Bone marrow (tissue), 2 donors: Measurements from ENCODE around the gene HNMT.

Experiments used
- DNase-seq, 2 donors: peaks; one replicate each; lab custom pipeline; 2025; lab: John Stamatoyannopoulos, UW

Gene HNMT

DNA sequence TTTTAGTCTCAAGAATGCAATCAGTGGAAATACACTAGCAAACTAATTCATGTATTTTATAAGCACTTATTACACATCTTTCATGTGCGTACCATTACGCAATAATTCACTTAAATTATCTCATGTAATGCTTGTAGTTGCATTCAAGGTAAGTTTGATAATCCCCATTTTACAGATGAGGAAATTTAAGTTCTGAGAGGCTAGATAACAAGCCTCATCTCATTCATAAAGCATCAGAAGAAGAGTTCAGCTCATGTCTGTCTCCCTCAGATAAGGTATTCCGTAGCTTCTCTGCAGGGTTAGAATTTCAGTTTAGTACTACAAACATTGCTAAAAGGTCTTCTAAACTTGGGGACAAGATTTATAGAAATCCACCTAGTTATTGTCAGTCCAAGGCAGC, 47.8 kb downstream of the HNMT start:
- DNase-seq, result no peak

DNA sequence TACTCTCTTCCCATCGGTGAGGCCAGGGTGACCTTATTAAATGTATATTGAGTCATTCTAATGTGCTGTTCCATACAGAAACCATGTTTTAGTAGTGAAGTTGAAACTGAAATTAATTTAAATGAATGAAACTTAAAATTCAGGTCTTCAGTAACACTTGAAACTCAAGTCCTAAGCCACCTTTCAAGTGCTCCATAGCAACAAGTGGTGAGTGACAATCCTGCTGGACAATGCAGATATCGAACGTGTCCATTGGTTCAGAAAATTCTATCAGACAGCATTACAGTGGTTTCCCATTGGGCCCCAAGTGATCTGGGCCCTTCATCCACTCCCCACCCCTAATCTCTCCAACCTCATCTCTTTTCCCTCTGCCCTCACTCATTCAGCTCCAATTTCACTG, 48.7 kb downstream of the HNMT start:
- DNase-seq, result no peak

DNA sequence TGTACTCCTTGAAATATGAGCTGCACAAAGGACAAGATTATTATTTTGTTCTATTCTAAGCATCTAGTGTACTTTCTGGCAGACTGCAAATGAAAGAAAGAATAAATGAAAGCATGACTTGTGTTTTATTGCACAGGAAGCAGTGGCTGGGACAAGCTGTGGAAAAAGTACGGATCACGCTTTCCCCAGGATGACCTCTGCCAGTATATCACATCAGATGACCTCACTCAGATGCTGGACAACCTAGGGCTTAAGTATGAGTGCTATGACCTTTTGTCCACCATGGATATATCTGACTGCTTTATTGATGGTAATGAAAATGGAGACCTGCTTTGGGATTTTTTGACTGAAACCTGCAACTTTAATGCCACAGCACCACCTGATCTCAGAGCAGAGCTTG, 49.4 kb downstream of the HNMT start:
- no peak for DNase-seq

DNA sequence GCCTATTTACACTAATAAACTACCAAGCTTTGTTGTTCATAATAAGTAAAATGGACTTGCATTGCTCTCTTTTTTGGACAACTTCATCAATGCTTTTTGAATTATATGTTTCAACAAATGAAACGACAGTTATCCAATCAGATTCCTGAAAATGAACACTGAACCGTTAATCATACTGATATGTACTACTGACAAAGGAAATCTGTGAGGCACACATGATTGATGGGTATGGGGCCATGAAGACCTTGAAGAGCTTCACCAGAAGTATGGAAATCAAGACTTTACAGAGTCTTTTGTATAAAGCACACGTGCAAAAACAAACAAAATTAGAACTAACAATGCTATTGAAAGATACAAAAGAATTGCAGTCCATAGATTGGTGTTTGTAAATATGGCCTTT, 51.2 kb downstream of the HNMT start:
- DNase-seq, result no peak

DNA sequence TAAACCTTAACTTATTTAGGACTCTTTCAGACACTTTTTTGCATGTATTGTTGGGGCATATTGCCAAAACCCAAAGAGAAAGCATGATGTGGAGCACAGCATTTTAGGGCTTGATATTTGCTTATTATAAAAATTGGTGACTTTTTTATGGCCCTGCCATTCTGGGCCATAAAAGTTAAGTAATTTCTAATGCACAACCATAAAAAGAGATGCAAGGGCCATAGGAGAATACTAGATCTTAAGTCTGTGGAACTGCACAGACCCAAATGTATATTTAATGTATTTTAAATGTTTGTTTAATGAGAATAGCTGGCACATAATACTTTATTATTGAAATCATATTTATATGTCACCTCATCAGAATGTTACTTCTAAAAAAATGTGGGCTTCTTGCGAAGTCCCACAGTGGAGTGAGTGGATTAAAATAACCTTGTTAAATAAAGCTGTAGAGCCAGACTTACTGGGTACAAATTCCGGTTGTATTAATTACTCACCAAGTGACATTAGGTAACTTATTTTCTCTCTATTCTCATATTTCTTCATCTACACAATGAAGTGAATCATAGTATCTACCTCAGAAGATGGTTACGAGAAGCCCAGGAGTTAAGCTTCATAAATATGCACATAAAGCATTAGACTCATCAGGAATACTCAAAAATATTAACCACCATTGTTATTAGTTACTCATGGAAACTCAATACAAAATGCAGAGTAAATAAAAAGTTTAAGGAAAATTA, 52.2 kb downstream of the HNMT start:
- DNase-seq, result no peak

DNA sequence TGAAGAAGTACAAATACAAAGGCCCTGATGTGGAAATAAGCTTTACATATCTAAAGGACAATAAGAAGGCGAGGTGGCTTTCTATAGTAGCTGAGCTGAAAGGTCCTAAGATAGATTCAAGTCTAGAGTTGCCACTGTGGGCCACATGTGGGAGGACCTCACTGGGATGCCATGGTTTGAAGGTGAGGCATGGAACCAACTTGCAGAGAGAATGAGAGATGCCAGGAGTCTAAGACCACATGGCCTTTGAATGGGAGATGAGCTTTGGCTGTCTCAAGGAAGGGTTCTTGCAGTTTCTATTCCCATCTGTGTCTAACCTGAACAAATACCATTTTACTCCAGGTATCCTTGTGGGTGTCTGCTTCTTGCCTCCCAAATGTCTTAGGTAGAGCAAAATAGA, 53.6 kb downstream of the HNMT start:
- DNase-seq, result no peak

DNA sequence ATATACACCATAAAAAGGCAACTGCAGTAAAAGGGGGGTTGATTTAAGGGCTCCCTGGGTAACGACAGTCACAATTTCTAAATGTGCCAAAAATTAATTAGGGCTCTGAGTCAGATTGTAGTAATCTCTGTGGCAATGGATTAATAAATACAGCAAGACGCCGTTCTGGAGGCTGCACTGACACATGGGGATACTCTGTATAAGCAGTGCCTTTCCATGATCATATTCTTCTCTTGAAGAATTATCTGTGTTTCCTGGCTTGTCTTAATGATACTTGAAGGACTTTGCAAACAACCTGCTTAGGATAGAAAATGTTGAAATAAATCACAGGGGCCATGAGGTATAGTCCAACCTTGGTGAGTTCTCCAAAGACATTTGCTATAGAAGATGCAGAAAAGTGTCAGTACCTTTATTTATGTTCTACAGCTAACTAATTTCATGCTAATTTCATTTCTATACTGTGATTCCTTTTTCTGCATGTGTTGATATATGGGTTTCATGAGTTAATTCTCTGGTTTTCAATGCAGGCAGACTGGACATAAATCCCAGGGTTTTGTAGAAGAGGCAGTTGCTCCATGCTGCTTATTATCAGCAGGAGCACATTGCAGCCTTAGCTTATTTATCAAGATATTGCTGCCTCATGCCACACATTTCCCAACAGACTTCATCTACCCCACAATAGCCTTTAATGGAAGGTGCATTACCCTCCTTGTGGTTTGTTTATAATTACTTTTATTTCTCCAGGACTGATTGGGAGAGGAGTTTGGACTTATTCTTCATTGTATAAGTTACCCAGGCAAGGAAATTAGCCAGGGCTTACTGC, 54.8 kb downstream of the HNMT start:
- no peak for DNase-seq

DNA sequence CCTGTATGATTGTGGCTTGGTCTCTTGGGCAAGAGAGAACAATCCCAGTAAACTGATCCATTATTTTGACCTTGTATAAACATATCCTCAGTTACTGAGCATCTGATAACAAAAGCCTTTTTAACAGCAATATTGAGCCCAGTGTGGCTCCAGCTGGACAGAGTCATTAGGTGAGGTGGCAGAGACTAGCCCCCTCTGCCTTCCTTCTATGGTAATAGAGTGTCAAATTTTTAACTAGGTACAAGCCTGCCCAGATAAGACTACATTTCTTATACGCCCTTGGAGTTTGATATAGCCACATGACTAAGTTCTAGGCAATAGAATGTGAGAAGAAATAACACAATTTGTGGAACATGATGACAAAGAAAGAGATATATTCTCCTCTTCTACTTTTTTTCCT, 56.2 kb downstream of the HNMT start:
- no peak for DNase-seq

DNA sequence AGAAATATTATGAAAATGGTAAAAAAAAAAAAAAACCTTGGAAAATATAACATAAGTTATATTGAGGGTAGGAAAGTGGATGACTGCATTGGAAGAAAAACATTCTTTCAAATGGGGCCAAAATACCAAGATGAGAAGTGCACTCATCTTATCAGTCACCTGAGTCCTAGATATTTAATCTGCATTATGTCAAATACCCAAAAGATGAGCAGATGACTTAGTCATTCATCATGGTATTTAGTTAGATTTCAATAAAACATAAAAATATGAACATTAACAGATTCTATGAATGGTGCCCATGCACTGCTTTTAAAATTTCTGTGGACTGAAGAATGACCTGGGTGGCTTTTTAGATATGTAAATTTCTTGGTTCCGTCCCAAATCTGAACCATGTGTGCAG, 56.9 kb downstream of the HNMT start:
- no peak for DNase-seq

DNA sequence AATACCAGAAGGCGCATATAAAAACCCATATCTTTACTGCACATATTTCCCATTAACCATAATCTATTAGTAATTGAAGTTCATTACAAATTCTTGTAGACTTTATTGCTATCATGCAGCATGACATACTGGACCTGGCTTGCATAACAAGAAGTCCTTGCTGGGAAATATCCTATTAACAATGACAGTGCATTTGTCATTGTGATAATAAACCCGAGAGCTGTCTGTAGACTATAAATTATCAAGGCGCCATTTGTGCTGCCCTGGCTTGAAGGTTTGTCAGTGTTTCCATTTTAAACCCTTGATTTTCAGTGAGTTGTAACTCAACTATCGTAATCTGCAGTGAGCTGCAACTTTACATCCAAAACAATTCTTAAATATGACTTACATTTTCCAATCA, 59.0 kb downstream of the HNMT start:
- DNase-seq, result no peak

DNA sequence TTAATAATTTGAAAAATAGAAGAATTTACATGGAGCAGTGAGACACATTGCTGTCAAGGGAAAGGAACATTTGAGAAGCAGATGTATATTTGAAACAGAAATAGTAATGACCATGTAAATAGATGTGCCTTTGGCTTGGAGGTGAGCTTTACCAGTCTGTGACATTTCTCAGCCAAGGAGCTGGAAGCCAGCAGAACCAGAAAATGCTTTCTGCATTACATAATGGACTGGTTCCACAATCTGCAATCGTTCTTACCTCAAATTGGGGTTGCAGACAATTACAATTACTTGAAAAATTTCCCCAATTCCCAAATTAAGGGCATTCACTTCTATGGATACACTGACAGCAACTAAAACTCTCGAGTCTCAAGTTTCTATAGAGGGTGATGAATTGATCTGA, 59.7 kb downstream of the HNMT start:
- DNase-seq, result no peak

DNA sequence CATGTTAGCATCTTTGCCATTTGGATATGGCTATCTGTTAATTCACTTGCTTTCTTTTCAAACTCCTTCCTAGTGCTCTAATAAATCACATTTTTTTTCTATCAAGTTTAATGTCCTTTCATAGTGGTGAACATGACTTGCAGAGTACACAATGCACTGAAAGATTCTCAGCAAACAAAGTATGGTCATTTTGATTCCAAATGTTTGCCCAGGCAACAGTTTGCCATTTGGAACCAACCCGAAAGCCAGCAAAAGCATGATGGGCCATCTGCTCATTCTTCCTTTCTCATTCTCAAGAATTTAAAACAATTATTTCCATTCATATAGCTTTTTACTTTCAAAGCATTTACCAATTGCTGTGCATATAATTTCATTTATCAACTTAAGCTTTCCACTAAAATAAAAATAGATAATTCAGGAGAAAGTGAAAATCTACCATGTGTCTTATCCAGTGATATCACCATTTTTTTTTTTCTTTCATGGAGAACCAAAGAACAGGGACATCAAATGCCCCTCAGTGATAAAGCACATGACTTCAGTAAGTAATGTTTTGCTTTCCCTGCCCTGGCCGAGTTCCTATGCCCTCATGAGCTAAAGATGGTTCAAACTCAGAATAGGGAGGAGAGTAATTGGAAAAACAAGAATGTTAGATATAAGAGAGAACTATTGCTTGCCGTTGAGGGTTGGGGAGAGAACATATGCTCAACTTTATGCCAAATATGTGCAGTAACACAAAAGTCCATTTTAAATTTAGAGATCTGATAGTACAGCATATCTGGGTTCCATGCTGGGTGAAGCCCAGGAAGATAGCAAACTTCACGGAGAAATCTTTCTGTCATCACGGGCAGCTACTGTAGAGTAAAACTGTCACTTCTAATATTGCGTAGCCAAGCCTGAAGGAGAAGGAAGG, 62.1 kb downstream of the HNMT start:
- no peak for DNase-seq

DNA sequence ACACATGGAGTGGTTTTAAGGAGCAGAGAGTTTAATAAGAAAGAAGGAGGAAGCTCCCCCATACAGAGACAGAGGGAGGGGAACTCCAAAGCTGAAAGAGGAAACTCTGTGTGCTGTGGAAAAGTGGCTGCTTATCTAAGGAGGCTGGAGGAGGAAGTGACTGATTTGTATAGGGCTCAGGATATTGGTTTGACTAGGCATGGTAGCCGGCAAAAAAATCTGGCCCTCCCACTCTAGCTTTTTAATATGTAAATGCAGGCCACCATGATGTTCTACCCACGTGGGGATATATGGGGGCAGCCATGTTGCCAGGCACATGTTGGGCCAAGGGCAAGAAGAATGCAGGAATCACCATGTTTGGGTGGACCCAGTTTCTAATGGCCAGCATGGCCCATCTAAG, 64.3 kb downstream of the HNMT start:
- peak; percentile 2 to 3 for DNase-seq

DNA sequence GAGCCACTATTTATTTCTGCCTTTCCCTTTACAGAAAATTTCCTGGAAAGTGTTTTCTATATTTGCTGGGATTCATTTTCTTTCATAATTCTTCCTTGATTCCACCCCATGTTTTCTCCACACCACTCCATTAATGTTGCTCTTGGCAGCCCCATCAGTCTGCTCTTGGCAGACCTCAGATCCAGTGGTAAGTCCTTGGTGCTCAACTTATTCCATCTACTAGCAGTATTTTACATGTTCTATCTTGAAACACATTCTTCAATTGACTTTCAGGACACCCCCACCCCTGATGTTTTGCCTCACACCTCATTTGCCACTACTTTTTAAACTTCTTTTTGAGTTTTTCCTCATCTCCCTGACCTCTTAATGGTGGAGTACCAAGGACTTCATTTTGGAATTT, 65.0 kb downstream of the HNMT start:
- no peak for DNase-seq

DNA sequence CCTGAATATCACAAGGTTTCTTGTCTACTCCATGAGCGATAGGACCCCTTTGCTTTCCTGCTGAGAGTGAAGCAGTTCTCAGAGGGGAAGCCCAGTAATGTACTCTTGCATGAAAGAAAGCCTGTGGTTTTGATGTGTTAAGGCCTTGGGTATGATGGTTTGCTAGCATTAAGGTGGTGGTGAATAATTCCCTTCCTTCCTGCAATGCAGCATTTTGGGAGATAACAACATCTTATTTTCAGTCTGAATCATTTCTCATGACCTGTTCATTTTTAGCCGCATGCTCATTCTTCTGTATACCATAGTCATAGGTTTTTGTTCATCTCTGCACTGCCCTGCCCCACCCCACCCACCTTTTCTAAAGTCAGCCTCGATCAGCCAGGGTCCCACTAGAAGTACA, 66.2 kb downstream of the HNMT start:
- no peak for DNase-seq

DNA sequence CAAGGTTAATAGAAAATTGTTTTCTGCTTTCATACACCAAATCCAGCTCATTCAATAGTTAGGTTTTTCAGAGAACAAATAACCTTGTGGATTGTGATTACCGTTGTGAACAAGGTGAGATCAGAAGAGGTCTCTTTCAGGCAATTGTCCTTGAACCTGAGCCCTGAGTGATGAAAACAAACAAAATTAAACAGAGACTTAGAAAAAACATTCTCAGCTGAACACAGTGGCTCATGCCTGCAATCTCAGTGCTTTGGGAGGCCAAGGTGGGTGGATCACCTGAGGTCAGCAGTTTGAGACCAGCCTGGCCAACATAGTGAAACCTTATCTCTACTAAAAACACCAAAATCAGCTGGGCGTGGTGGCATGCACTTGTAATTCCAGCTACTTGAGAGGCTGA, 68.1 kb downstream of the HNMT start:
- DNase-seq, result no peak

DNA sequence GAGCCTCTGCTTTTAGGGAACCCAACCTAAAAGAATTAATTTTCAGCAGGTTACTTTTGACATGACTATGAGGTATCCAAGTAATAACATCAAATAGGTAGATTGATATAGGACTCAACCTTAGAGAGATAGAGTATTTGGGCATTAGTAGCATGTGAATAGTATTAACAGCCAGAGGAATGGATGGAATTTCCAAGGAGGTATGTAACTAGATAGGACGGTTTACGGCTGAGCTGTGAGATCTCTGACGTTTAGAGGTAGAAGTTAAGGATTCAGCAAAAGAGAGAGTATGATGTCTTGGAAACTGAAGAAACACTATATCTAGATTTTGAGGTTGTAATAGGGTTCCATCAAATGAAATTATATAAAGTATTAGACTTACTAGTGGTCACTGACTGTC, 70.3 kb downstream of the HNMT start:
- DNase-seq, result no peak

DNA sequence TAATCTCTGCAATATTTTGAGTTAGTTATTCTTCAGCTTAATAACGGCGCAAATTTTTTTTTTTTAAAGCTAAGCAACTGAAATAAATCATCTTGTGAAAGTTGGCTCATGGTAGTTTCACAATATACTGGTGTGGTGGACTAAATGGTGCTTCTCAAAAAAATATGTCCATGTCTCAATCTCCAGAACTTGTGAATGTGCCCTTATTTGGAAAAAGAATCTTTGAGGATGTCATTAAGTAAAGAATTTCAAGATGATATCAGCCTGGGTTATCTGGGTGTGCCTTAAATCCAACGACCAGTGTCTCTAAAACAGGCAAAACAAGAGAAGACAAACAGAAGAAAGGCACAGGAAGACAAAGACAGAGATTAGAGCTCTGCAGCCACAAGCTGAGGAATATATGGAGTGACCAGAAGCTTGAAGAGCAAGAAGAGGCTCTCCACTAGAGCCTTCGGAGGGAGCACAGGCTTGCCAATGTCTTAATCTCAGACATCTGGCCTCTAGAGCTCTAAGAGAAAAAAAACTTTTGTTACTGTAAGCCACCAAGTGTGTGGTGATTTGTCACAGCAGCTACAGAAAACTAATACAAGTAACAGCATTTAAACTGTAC, 71.4 kb downstream of the HNMT start:
- DNase-seq, result no peak

DNA sequence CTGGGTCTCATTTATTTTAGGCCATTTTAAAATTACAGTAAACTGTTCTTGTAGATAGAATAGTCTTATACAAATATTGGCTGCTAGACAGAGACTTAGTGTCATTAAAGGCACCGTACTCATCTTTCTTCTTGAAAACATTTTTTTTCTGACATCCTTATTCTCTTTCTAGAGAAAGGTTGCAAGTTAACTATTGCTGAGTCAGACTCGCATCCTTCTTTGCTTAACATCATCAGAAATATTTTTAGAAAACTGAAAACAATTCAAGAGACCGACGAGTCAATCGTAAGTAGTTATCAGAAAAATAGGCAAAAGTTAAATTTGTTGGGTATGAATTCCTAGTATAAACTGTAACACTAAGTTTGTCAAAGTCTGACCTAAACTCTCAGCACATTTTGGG, 72.2 kb downstream of the HNMT start:
- no peak for DNase-seq

DNA sequence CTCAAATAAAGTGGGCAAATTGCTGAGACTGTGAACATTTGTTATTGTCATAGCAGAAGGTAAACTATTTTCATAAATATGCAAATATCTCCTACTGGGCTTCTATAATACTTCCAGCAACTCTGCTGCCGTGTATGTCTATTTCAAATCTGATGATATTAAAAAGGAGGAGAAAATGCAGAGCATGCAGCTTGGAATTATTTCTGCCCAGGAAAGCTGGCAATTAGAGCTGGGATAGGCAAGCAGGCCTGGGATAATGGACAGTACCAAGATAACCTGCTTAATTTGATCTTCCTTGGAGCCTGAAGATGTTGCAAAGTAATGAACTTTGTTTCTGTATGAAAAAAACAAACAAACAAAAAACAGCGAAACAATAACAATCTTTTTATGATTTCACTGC, 72.8 kb downstream of the HNMT start:
- no peak for DNase-seq

DNA sequence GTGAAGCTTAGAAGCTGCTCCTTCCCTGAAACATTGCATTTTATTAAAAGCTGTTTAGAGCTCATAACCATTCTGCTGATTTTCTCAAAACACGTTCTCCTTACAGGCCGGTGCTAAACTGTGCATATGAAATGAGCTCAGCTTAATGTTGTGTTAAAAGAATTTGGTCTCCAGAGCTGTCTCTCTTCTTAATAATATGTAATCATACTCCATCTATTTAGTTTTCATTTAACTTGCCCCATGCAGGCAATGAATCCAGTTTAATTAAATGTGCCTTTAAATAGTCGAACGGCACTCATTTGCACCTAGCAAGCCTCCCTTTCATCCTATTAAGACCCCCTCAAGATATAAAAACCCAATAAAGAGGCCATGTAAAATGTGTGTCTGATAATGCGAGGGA, 76.3 kb downstream of the HNMT start:
- DNase-seq, result no peak

DNA sequence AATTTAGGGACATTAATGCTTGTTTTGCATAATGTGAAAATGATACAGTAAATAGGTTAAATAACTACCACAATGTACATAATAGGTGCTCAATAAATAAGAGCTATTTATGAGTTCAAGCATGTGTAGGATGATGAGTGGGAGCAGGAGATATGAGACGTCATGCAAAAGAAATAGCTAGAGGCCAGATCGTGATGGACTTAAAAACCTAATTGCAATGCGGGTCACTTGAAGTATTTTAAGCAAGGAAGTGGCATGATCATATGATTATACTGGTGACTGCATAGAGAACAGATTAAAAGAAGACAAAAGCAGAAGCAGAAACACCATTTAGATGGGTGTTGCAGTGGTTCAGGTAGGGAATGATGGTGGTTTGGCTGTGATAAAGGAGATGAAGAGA, 78.0 kb downstream of the HNMT start:
- no peak for DNase-seq
